ENCODE data around the gene GPRIN1.

DNA sequence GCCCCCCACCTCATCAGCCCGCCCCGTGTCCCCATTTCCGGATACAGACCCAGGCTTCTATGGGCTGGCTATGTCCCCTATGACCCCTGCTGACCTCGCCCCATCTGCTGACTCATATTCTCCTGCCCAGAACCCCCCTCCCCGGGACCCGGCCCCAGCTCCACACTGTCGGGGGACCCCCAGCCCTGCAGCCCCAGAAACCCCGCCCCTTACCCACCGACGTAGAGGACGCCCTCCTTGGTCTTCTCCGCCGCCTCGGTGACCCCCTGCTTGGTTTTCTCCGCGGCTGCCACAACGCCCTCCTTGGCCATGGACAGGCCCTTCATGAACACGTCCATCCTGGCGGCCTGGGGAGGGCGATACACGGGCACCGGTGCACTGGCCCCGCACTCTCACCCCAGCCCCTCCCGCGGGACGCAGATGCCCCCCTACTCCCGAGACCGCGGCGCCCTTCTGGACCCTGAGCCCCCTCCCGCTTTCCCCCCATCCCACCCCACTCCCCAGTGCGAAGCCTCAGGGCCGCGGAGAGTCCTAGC is 19.4 kb upstream of the GPRIN1 start:
- TF ChIP-seq GATA2 (IDR thresholded peaks at IDR 0.05; ENCODE audit: low read depth, low read length) = no peak
- no peak for TF ChIP-seq GATA3 (IDR thresholded peaks at IDR 0.05; ENCODE audit: low read depth, low read length)

All from SH-SY5Y (cell line).